Esophagus (tissue), 2 donors: Measurements from ENCODE around the gene OR6C74. TPM values are rescaled to one million over a fixed set of nuclear protein-coding genes. Genes with fewer than 3 reads are reported as not detected.

ENCODE experiments used
- H3K27ac ChIP-seq, 2 donors: one replicate each; pipeline ENCODE4 v1.5.1; 2013; ENCODE audit warnings: low read depth in 2 of 2, mild to moderate bottlenecking in 2 of 2, inconsistent platforms in 1 of 2, low read length in 1 of 2, moderate library complexity in 1 of 2
- H3K27me3 ChIP-seq, 2 donors: one replicate each; pipeline ENCODE4 v1.6.1; 2013; ENCODE audit warnings: low read length in 2 of 2, control low read depth in 1 of 2, mild to moderate bottlenecking in 1 of 2; ENCODE audit not compliant: insufficient read depth in 2 of 2, control insufficient read depth in 1 of 2
- H3K36me3 ChIP-seq, 2 donors: one replicate each; pipeline ENCODE4 v1.6.1; 2013; ENCODE audit warnings: low read length in 1 of 2; ENCODE audit not compliant: control insufficient read depth in 2 of 2, insufficient read depth in 2 of 2
- H3K4me1 ChIP-seq, 2 donors: one replicate each; pipeline ENCODE4 v1.6.1; 2013; ENCODE audit warnings: low read length in 1 of 2; ENCODE audit not compliant: control insufficient read depth in 2 of 2, insufficient read depth in 2 of 2
- H3K4me3 ChIP-seq, 2 donors: one replicate each; pipeline ENCODE4 v1.5.1; 2013; ENCODE audit warnings: low read length in 2 of 2, mild to moderate bottlenecking in 2 of 2, low read depth in 1 of 2, moderate library complexity in 1 of 2
- H3K9me3 ChIP-seq, 2 donors: one replicate each; pipeline ENCODE4 v1.6.1; 2013; ENCODE audit warnings: mild to moderate bottlenecking in 2 of 2, low read depth in 1 of 2, low read length in 1 of 2, moderate library complexity in 1 of 2; ENCODE audit not compliant: control insufficient read depth in 2 of 2, insufficient read depth in 1 of 2
- WGBS, 2 donors: extraction: QIAGEN DNeasy Blood & Tissue Kit; methylation state at CpG; one replicate each; pipeline ENCODE4 v1.1.7; 2013; 5-methylcytosine and 5-hydroxymethylcytosine counted together
- polyA plus RNA-seq, 2 donors: library from polyadenylated mRNA; stranded (reverse); fragments of 200-250 nt; gene quantifications; one replicate each; pipeline ENCODE4 v1.2.3, GENCODE V29; 2013
- donor health status: healthy with polysubstance abuse.
- donor health status: Bipolar disorder and iron deficiency.

OR6C74 gene
- polyA plus RNA-seq, 2 donors, result not detected

GRCh38 chr12:55289999-55290398 is 45.6 kb downstream of the OR6C74 start:
- H3K27me3 ChIP-seq, result no peaks in the 10 kb centered on the region
- H3K27ac ChIP-seq, result no peak overlapping the region
- no peaks in the 10 kb centered on the region for H3K4me1 ChIP-seq
- 46 to 47% methylated on average over 2 of the region's 2 CpGs for WGBS, 2 donors
- H3K9me3 ChIP-seq, result no peaks in the 10 kb centered on the region
- H3K36me3 ChIP-seq, result no peaks in the 10 kb centered on the region
- H3K4me3 ChIP-seq, result no peak overlapping the region

Other genes with a start within 250 kb of the OR6C74 start
- gene NEUROD4, start 224.6 kb upstream of the OR6C74 start, polyA plus RNA-seq, result not detected
- not detected for gene OR9K2, start 118.2 kb upstream of the OR6C74 start, polyA plus RNA-seq
- not detected for gene OR10A7, start 23.6 kb upstream of the OR6C74 start, polyA plus RNA-seq
- not detected for gene OR6C6, start 52.0 kb downstream of the OR6C74 start, polyA plus RNA-seq
- not detected for gene OR6C1, start 69.7 kb downstream of the OR6C74 start, polyA plus RNA-seq
- gene OR6C3, start 86.1 kb downstream of the OR6C74 start, polyA plus RNA-seq, result not detected
- gene OR6C75, start 118.4 kb downstream of the OR6C74 start, polyA plus RNA-seq, result not detected
- gene OR6C65, start 155.9 kb downstream of the OR6C74 start, polyA plus RNA-seq, result not detected
- not detected for gene OR6C76, start 181.6 kb downstream of the OR6C74 start, polyA plus RNA-seq
- gene OR6C2, start 199.5 kb downstream of the OR6C74 start, polyA plus RNA-seq, result under 1 TPM in 1 of 2 donors, not detected in 1; 0.02 TPM
- gene OR6C70, start 225.5 kb downstream of the OR6C74 start, polyA plus RNA-seq, result not detected
- not detected for gene OR6C68, start 247.8 kb downstream of the OR6C74 start, polyA plus RNA-seq